Jurkat, Clone E6-1 (cell line): ENCODE results near the gene CDC42BPG.
"Not testable (repeated sequence)": the region's sequence is repeated elsewhere in the genome, so short reads cannot be mapped to it uniquely, and the experiment has no call there.

Source experiments
- DNase-seq: peaks from one replicate; pipeline ENCODE4 v3.0.0-alpha.2; 2011; ENCODE audit warnings: low read depth, low spot score
- H3K4me3 ChIP-seq: 2 replicates; pipeline ENCODE4 v1.5.1; 2011; ENCODE audit warnings: mild to moderate bottlenecking, low read length, control low read depth, moderate library complexity

The CDC42BPG gene

DNA sequence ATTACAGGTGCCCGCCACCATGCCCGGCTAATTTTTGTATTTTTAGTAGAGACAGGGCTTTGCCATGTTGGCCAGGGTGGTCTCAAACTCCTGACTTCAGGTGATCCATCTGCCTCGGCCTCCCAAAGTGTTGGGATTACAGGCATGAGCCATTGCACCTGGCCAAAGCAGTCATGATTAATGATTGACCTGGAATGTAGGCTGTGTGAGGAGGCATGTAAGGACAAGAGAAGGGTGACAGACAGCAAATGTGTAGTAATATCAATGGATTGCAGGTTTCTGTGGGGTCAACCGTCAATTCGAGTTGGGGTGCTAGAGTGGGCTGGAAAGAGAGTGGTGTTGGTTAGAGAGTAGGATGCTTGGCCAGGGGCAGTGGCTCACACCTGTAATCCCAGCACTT, 29.0 kb downstream of the CDC42BPG start:
- not testable (repeated sequence) for DNase-seq, H3K4me3 ChIP-seq

DNA sequence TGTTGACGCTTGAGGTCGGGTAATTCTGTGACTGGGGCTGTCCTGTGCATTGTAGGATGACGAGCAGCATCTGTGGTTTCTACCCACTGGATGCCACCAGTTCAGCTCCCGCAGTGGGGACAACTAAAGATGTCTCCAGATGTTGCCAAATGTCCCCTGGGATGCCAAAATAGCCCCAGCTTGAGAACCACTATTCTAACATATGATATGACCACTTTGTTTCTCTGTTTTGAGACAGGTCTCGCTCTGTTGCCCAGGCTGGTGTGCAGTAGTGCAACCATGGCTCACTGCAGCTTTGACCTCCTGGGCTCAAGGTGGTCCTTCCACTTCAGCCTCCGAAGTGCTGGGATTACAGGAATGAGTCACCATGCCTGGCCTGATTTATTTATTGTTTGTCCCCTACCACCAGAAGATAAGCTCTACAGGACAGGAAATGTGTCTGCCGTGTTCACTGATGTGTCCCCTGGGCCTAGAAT, 29.7 kb downstream of the CDC42BPG start:
- H3K4me3 ChIP-seq, result no peak overlapping the region
- DNase-seq, result no peak

DNA sequence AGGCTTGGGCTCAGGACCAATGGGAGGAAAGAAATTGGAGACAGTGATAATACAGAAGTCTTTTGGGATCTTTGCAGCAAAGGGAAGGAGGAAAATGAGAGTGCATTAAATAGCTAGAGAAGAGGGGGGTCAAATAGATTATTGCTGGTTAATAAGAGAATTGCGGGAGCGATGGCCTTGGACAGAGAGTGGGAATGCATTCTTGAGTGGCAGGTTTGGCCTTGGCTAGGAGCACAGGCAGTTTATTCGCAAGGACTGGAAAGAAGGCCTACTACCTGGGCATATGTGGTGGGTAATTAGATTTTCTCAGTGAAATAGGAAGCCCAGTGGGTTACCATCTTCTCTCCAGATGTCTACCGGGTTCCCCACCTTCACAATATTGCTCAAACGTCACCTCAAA, 30.6 kb downstream of the CDC42BPG start:
- H3K4me3 ChIP-seq, result no peak overlapping the region

DNA sequence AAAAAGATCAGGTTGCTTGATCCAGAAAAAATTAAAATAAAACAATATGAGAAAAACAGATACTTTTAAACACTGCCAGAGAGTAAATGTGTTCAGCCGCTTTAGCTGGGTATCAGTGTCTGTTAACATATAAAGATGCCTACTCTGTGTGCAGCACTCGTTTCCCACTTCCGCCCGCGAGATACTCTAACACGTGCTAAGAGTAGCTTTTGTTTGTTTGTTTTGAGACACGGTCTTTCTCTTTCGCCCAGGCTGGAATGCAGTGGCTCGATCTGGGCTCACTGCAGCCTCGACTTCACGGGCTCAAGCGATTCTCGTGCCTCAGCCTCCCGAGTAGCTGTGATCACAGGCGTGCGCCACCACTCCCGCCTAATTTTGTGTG, 33.6 kb downstream of the CDC42BPG start:
- H3K4me3 ChIP-seq, result peak overlapping the region; percentile 80
- DNase-seq, result peak; percentile 56

More for the DNA sequence above, 30.6 kb downstream of the CDC42BPG start:
- DNase-seq, result no peak

DNA sequence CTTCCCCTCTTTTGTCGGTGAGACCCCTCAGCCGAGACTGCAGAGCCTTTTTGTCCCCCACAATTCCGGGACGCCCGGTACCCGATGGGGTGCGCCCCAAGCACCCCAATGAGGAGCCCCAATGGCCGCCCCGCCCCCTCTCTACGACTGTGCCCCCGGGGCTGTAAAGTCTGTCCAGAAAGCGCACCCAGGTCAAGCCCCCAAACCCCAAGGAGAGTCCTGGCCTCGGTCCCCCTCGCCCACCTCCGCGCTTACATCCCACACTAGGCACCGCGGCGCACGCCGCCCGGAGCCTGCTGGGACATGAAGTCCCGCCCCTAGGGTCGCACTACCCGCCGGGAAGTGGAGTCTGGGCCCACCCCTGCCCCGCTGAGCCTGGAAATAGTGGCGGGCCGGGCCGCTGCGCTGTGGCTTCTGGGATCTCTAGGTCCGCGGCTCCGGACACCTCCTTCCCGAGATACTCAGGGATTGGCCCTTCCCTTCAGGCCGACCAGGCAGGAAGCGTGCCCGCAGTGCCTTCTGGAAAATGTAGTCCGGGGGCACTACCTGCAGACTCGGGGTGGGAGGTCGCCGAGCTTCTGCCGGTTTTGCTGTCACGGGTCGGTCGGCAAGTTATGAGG, 34.1 kb downstream of the CDC42BPG start, which contains the start of gene MEN1:
MEN1 (minus strand) TSS at position 281 of the 620 bp plus-strand sequence. CDS start 442 bp downstream, outside the sequence.
- H3K4me3 ChIP-seq, result peak within 1 kb of the TSS; percentile 80
- DNase-seq, result peak; percentile 84

DNA sequence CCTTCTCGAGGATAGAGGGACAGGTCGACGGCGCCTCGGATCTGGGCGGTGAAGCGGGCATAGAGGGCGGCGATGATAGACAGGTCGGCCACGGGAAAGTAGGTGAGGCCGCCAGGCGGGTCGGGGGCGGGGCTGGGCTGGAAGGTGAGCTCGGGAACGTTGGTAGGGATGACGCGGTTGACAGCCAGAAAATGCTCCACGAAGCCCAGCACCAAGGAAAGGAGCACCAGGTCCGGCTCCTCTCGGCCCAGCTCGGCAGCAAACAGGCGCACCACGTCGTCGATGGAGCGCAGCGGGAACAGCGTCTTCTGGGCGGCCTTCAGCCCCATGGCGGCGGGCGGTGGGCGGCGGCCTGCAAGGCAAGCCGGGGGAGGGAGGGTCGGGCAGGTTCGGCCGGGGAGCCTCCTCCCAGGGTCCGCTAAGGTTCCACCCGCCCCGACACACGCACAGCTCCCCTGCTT, 34.6 kb downstream of the CDC42BPG start:
- no peak for DNase-seq
- H3K4me3 ChIP-seq, result peak overlapping the region; percentile 80

DNA sequence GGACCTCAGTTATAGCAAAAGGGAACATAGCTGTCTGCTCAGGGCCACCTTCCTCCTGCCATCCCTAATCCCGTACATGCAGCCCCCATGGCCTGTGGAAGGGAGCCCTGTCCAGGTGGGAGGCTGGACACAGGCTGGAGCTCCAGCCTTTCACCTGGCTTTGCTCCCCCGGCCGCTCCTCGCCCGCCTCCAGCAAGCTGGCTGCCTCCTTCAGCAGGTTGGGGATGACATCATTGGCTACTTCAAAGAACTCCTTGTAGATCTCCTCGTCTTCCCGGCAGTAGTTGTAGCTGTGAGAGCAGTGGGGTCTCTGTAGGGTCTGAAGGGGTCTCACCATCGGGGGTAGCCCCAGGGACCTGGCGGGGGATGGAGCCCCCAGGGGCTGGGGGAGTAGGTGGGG, 39.0 kb downstream of the CDC42BPG start:
- DNase-seq, result no peak
- H3K4me3 ChIP-seq, result no peak overlapping the region

DNA sequence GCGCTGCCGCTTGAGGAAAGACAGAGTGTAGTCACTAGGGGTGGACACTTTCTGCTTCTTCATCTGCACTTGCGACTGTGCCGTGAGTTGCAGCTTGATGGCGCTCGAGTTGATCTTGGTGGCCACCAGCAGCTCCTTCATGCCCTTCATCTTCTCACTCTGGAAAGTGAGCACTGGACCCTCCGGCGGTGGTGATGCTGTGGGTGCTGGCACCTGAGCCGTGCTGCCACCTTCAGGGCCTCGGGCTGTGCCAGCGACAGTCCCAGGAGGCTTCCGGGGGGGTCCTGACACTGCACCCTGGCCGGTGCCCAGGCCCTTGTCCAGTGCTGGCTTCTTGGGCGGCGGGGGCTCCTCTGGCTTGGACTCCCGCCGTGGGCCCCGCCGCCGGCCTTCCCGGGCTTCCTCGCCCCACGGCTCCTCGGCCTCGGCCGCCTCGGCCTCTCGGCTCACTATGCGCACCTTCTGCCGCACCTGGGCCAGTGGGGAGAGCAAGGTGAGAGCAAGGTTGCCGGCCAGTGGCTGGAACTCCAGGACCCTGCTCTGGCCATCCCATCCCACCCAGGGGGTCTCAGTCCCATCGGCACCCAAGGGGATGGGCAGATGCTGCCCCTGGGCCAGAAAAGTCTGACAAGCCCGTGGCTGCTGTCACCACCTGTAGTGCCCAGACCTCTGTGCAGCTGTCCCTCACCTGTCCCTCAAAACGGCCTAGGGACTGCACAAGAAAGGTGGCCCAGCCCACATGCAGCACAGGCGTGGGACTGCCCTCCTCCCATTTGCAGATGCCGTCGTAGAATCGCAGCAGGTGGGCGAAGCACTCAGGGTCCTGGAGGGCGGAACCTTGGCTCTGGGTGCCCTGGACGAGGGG, 39.9 kb downstream of the CDC42BPG start:
- H3K4me3 ChIP-seq, result no peak overlapping the region
- no peak for DNase-seq

DNA sequence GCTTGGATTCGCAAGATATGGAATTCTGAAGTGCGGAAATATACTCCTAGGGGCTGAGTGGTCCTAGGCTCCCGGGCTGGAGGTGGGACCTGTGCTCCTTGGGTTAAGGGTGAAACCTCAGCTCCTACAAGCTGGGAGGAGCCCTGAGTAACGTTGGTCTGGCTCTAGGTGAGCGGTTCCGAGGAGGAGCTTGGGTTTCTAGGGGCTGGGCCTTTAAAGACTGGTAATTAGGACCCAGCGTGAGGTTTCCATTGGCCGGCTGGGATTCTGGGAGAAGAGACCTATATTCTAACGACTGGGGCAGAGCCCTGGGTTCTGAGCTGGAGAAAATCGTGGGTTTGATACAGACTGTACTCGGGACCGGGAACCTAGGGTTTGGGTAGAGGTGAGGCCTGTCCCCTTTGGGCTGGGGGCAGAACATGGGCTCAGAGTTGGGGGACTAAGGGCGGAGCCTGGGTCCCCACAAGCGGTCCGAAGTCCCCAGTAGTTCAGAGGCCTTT, 40.6 kb downstream of the CDC42BPG start:
- DNase-seq, result no peak
- peak overlapping the region; percentile 73 for H3K4me3 ChIP-seq

DNA sequence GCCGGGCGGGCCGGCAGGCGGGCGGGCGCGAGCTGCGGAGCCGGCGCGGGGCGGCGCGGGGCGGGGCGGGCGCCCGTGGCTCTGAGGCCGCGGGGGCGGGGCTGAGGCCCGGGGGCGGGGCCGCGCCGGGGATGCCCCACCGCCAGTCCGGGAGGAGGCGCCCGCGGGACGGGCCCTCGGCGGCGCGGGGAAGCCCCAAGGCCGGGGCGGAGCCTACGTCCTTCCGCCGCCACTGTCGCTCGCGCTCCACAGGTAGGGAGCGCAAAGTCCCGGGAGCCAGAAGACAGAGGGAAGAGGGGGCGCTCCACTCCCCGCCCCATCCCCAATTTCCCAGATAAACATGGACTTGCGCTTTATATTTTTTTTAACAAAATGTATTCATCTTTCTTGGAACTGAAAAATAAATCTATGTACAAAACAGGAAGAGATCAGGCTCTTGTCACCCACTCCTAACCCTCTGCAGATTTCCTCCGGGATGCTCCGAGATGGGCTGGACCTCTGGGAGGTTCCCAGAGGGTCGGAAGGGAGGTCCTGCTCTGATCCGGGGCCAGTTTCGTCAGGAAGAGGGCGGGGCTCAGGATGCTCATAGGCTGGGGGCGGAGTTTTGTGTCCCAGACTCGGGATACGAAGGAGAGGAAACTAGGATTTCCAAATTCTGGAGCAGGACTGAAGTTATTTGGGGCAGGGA, 41.2 kb downstream of the CDC42BPG start, which contains the start of gene MAP4K2:
MAP4K2 (minus strand) TSS at position 57 of the 688 bp plus-strand sequence. CDS start 65 bp downstream, outside the sequence.
- peak; percentile 57 for DNase-seq
- peak within 1 kb of the TSS; percentile 73 for H3K4me3 ChIP-seq

DNA sequence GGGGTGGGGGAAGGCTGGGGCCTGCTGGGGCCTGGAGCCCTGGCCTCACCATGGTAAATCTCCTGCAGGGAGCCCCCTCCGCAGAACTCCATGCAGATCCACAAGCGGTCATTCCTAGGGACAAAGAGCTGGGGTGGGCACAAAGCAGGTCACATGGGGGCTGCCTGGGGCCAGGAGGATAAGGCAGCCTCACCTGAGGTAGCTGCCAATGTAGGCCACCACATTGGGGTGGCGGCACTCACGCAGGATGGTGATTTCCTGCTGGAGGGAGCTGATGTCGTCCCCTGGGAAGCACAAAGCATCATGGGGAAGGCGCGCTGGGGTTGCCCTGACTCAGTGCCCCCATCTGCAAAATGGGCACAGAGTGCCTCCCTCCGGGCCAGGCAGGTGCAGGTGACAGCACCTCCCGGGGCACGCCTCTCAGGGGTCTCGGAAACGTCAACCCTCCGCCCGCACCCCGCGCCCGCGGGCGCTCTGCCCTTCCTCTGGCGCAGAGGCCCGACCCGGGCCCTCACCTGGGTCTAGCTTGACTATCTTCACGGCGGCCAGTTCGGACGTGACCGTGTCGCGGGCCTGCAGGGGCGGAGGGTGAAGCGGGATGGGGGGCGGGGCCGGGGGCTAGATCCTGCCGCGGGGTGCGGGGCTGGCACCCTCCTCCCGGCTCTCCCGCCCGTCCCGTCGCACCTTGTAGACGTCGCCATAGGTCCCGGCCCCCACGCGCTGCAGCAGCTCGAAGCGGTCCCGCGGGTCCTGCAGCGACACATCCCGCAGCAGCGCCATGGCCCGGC, 41.9 kb downstream of the CDC42BPG start:
- H3K4me3 ChIP-seq, result peak overlapping the region; percentile 60
- no peak for DNase-seq

DNA sequence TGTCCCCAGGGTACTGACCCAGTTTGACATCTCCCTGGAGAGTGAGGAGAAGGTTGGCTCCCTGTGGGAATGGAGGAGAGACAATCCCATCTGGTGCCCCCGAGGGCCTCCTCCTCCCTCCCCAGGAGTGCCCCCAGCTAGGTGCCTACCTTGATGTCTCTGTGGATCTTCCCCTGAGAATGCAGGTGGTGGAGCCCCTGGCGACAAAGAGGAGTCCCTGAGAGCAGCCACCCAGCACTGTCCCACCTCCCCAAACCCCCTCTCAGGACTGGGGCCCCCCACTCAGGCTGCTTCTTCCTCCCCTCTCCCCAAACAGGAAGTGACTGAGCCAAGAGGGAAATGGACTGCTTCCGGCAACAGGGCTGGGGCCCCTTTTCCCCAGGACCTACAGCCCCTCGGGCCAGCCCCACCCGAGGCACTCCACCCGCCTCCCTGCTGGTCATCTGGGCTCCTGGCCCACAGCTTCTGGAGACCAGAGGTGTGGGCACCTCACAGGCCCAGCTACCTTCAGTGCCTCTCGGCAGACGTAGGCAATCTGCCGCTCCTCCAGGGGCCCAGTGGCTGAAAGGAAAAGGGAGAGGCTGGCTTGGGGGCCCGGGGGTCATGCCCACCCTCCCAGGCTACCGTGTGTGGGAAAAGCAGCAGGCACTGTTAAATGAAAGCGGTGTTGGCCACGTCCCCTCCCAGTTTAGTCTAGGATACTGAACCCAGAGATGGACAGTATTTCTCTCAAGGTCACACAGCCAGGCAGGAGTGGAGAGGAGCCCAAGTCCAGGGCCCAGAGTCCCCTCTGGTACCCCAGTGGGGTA, 42.7 kb downstream of the CDC42BPG start:
- no peak for DNase-seq
- H3K4me3 ChIP-seq, result peak overlapping the region; percentile 60

DNA sequence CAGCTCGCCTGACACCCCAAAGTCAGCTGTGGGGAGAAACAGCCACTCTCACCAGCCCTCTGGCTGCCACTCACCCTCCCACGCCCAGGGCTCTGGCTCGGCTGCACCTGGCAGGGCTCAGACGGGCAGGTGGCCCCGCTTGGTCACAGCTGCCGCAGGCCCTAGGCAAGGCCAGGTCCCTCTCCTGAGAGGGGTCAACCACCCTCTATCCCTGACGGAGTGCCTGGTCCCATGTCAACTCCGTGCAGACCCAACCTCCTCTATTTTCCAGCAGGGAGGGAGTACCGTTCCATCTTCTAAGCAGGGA, 43.3 kb downstream of the CDC42BPG start:
- H3K4me3 ChIP-seq, result no peak overlapping the region
- no peak for DNase-seq

DNA sequence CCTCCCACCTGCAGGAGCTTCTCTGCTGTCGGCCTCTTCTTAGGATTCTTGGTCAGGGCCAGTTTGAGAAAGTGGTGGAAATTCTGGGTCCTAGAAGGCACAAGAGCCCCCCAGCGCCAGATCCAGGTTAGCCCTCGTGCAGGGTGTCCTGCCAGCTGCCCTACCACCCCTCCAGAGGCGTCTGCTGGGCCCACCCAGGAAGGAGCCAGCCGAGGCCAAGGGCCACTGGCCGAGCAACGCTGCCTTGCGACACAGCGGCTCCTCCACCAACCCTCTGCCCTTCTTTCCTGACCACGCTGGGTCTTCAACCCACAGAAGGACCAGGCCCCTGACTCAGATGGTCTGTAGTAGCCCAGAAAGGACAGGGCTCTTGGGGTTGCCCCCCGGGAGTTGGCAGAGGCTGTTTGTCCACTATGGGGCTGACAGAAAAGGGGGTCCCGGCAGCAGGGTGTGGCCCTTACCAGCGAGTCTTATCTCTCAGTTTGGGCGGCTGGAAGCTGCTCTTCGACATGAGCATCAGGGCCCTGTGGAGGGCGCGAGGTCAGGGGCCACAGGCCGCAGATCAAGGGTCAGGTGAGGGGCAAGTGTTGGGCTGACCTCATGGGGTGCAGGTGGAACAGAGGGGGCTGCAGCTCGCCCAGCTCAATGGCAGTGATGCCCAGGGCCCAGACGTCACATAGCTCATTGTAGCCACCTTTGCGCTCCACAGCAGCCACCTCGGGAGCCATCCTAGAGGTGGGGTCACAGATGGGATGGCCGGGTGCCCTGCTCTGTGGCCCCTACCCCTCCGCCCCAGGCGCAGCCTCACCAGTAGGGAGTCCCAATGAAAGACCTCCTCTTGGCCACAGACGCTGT, 43.9 kb downstream of the CDC42BPG start:
- H3K4me3 ChIP-seq, result no peak overlapping the region
- no peak for DNase-seq

DNA sequence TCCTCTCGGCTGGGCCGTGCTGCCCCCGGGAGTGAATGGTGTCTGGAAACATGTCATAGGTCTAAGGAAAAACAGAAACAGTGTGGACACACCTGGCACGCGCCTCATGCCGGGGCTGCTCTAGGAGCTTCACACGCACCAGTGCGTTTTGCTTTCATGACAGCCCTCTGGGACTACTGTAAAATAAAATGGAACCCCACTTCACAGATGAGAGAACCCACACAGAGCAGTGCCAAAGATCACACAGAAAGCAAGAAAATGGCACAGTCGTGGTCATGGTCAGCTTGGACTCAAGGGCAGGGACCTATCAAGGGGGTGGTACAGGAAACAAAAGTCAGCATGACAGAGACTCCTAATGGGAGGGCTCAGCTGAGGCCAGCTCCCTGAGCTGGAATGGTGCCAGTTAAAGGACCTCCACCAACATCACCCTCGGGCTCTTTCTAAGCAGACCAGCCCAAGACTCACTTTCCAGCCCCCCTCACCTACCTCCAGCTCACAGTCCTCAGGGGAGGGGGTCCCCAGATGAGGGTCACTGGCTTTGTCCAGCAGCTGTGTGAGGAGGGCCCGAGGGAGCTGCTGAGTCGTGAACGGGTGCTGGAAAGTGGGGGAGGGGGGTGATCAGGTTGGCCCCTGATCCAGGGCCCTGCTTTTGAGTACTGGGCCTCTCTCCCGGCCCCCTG, 44.7 kb downstream of the CDC42BPG start:
- H3K4me3 ChIP-seq, result no peak overlapping the region
- DNase-seq, result no peak

GRCh38 chr11:64799256-64799622, 45.2 kb downstream of the CDC42BPG start:
- DNase-seq, result no peak
- no peak overlapping the region for H3K4me3 ChIP-seq
